SIG-M5 treated with dmso at 0.1 percent for 504 hours (cell line): ENCODE results near the gene CDK5.
A peak's percentile ranks its signal among the peaks of the same experiment; 100 is the strongest.
"Not testable (repeated sequence)": the region's sequence is repeated elsewhere in the genome, so short reads cannot be mapped to it uniquely, and the experiment has no call there.

Experiments
- DNase-seq: peaks from one replicate; lab custom pipeline; 2025; ENCODE audit not compliant: unreplicated experiment; lab: John Stamatoyannopoulos, UW

The CDK5 gene

GRCh38 chr7:151035902-151036301, 21.8 kb downstream of the CDK5 start:
- DNase-seq, result no peak

GRCh38 chr7:151035026-151035717, 22.5 kb downstream of the CDK5 start:
- DNase-seq, result no peak

- DNase-seq, result no peak
Measured at GRCh38 chr7:151034312-151035025, 23.2 kb downstream of the CDK5 start.

GRCh38 chr7:151033864-151034249, 23.8 kb downstream of the CDK5 start:
- no peak for DNase-seq

GRCh38 chr7:151032936-151033863, 24.5 kb downstream of the CDK5 start:
- no peak for DNase-seq

GRCh38 chr7:151031011-151031410, 26.7 kb downstream of the CDK5 start:
- no peak for DNase-seq

GRCh38 chr7:151028948-151029501, 28.7 kb downstream of the CDK5 start:
- no peak for DNase-seq

GRCh38 chr7:151028131-151028947, 29.4 kb downstream of the CDK5 start, which contains the start of gene ABCB8:
Gene ABCB8, plus strand, starts transcription at chr7:151028450. Its CDS starts 66 bp downstream, at chr7:151028516.
- DNase-seq, result peak; percentile 96

- DNase-seq, result not testable (repeated sequence)
Measured at GRCh38 chr7:151027728-151028130, 30.0 kb downstream of the CDK5 start.

GRCh38 chr7:151026771-151027727, 30.6 kb downstream of the CDK5 start:
- DNase-seq, result not testable (repeated sequence)

GRCh38 chr7:151025924-151026671, 31.6 kb downstream of the CDK5 start:
- no peak for DNase-seq

- peak; percentile 28 for DNase-seq
Measured at GRCh38 chr7:151024435-151025056, 33.2 kb downstream of the CDK5 start, which contains the start of gene ATG9B. Gene ATG9B, minus strand, starts transcription at chr7:151024494. Its CDS starts 71 bp downstream, at chr7:151024423.

- no peak for DNase-seq
Measured at GRCh38 chr7:151023232-151023631, 34.5 kb downstream of the CDK5 start.

GRCh38 chr7:151020231-151020630, 37.5 kb downstream of the CDK5 start:
- DNase-seq, result no peak

GRCh38 chr7:151019130-151019447, 38.6 kb downstream of the CDK5 start:
- no peak for DNase-seq

GRCh38 chr7:151018421-151019129, 39.1 kb downstream of the CDK5 start:
- DNase-seq, result no peak

- peak; percentile 36 for DNase-seq
Measured at GRCh38 chr7:151017953-151018420, 39.7 kb downstream of the CDK5 start.
